Activated CD4-positive, alpha-beta T cell treated with anti-CD3 and anti-CD28 coated beads for 36 hours (primary cell): ENCODE measurements around the gene CMTM5. TPM values are rescaled to one million over a fixed set of nuclear protein-coding genes. Genes with fewer than 3 reads are reported as not detected.
"Not testable (repeated sequence)": the region's sequence is repeated elsewhere in the genome, so short reads cannot be mapped to it uniquely, and the experiment has no call there.

Source experiments
- ATAC-seq: fragments of 200-7000 bp; cut with Tn5 transposase; one replicate; pipeline ENCODE4 v1.10.0; 2021; ENCODE audit warnings: mild to moderate bottlenecking, moderate library complexity
- CTCF ChIA-PET: fragments of 350-600 bp; sonication (Branson Sonifier 250); formaldehyde crosslinking; loops from one replicate; lab custom pipeline; 2021; ENCODE audit warnings: antibody characterized with exemption; lab: Charles Lee
- POLR2A ChIA-PET: fragments of 350-600 bp; sonication (Branson Sonifier 250); formaldehyde crosslinking; loops from one replicate; lab custom pipeline; 2021; ENCODE audit warnings: antibody characterized with exemption, inconsistent platforms; lab: Charles Lee
- DNase-seq: peaks from one replicate; pipeline ENCODE4 v3.0.0-alpha.2; 2020
- H3K27ac Mint-ChIP-seq: one replicate; pipeline ENCODE4 v1.8.0; 2021; ENCODE audit warnings: mixed read lengths
- H3K27me3 Mint-ChIP-seq: one replicate; pipeline ENCODE4 v1.8.0; 2021; ENCODE audit warnings: mixed read lengths
- H3K36me3 Mint-ChIP-seq: one replicate; pipeline ENCODE4 v1.8.0; 2021; ENCODE audit warnings: low read depth, mixed read lengths
- H3K4me1 Mint-ChIP-seq: one replicate; pipeline ENCODE4 v1.8.0; 2021; ENCODE audit warnings: mixed read lengths
- H3K4me3 Mint-ChIP-seq: one replicate; pipeline ENCODE4 v1.8.0; 2021; ENCODE audit warnings: mild to moderate bottlenecking, moderate library complexity, mixed read lengths
- H3K9me3 Mint-ChIP-seq: one replicate; pipeline ENCODE4 v1.8.0; 2021; ENCODE audit warnings: low read depth, mixed read lengths
- intact Hi-C, 2 experiments: fragments of 100-400 bp; cut with DNase I in 1 of 2; cut with micrococcal nuclease in 1 of 2; formaldehyde crosslinking; loops; one replicate each; pipeline versions ENCODE4 v1.14.2 to v1.15.1; 2022 to 2024; cut with DNase I, micrococcal nuclease
- microRNA-seq: library from miRNA; unstranded; fragments of <30 nt; microRNA quantifications from one replicate; pipeline ENCODE4 v1.2.0, GENCODE V29; 2021; ENCODE audit warnings: borderline replicate concordance
- total RNA-seq, 2 experiments: library from RNA; stranded (reverse); gene quantifications; one replicate each; pipeline ENCODE4 v1.2.3, GENCODE V29; 2021

CMTM5 gene
- total RNA-seq, 2 experiments from 2014 or later, result not detected

- H3K9me3 Mint-ChIP-seq, result no peaks in the 10 kb centered on the region
- intact Hi-C loops, result no loop called here
- DNase-seq, result peak; percentile 45
- ChIA-PET CTCF (interaction anchor here (0.6 to 1.6 kb wide), 2 partner anchors 141 to 200 kb away, joined by 3 to 4 read pairs; no protein-coding TSS in a partner anchor), POLR2A (no interaction called here)
- H3K4me3 Mint-ChIP-seq, result no peak overlapping the region
- H3K27ac Mint-ChIP-seq, result peak overlapping the region; percentile 2
- H3K36me3 Mint-ChIP-seq, result no peaks in the 10 kb centered on the region
- ATAC-seq, result peak; percentile 89
- H3K27me3 Mint-ChIP-seq, result peaks cover 2% of the 10 kb centered on the region
- peaks cover 10% of the 10 kb centered on the region for H3K4me1 Mint-ChIP-seq
These were observed 44.7 kb downstream of the CMTM5 start for GRCh38 chr14:23421594-23421993.

DNA sequence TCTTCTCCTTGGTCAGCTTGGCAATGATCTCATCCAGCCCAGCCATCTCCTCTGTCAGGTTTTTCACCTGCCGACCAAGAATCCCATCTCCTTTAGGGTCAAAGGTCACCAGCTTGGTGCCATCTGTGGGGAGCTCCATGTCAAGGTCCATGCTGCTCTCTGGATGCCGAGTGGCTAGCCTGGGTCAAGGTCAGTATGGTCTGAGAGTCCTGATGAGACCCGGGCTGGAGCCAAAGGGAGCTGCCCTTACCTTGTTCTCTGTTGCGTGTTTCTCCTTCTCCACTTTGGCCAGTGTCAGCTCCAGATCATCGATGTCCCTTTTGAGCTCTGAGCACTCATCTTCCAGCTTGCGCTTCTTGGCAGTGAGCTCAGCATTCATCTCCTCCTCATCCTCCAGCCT lies 46.8 kb downstream of the CMTM5 start:
- no peak overlapping the region for H3K4me3 Mint-ChIP-seq
- no peaks in the 10 kb centered on the region for H3K9me3 Mint-ChIP-seq
- ChIA-PET CTCF (interaction anchor here (1.0 to 1.6 kb wide), 2 partner anchors 14 to 33 kb away, joined by 3 to 4 read pairs; no protein-coding TSS in a partner anchor), POLR2A (no interaction called here)
- peaks cover 10% of the 10 kb centered on the region for H3K4me1 Mint-ChIP-seq
- no peaks in the 10 kb centered on the region for H3K27me3 Mint-ChIP-seq
- ATAC-seq (no peak), DNase-seq (no peak)
- no peaks in the 10 kb centered on the region for H3K36me3 Mint-ChIP-seq
- H3K27ac Mint-ChIP-seq, result no peak overlapping the region
- intact Hi-C loops, result no loop called here

GRCh38 chr14:23425169-23425568 lies 48.3 kb downstream of the CMTM5 start:
- Mint-ChIP-seq H3K27ac (no peak overlapping the region), H3K9me3 (no peaks in the 10 kb centered on the region), H3K27me3 (peaks cover 1% of the 10 kb centered on the region), H3K4me3 (no peak overlapping the region), H3K4me1 (peaks cover 10% of the 10 kb centered on the region), H3K36me3 (no peaks in the 10 kb centered on the region)
- ChIA-PET POLR2A (no interaction called here), CTCF (no interaction called here)
- no peak for DNase-seq
- intact Hi-C loops, result no loop called here
- no peak for ATAC-seq

DNA sequence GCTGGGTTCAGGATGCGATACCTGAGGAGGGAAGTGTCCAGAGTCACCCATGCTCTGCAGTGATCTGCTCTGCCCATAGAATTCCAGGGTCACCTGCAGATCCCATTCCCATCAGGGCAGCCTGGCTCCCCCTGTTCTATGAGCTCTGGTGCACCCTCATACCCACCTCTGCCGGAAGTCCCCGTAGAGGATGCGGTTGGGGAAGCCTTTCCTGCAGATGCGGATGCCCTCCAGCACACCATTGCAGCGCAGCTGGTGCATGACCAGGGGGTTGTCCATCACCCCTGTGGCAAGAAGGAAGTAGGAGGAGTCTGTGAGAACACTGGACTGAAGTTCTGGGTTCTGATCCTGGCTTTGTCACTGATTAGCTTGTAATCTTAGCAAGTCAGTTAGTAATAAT lies 49.0 kb downstream of the CMTM5 start:
- H3K4me3 Mint-ChIP-seq, H3K27ac Mint-ChIP-seq, ATAC-seq, POLR2A ChIA-PET, intact Hi-C loops, H3K9me3 Mint-ChIP-seq, H3K27me3 Mint-ChIP-seq, H3K36me3 Mint-ChIP-seq, DNase-seq: not testable (repeated sequence)
- CTCF ChIA-PET, result interaction anchor here (0.6 kb wide), 2 partner anchors 10 to 105 kb away, joined by 3 to 4 read pairs; no protein-coding TSS in a partner anchor
- peaks cover 10% of the 10 kb centered on the region for H3K4me1 Mint-ChIP-seq

GRCh38 chr14:23428686-23429495 lies 52.0 kb downstream of the CMTM5 start:
- no peak for DNase-seq
- POLR2A ChIA-PET, result no interaction called here
- no peak overlapping the region for H3K27ac Mint-ChIP-seq
- CTCF ChIA-PET, result no interaction called here
- H3K36me3 Mint-ChIP-seq, result no peaks in the 10 kb centered on the region
- no peak for ATAC-seq
- H3K27me3 Mint-ChIP-seq, result peaks cover 2% of the 10 kb centered on the region
- no peak overlapping the region for H3K4me3 Mint-ChIP-seq
- intact Hi-C loops, result no loop called here
- no peaks in the 10 kb centered on the region for H3K9me3 Mint-ChIP-seq
- H3K4me1 Mint-ChIP-seq, result no peaks in the 10 kb centered on the region

Small RNA genes lying within 50 kb of the gene (microRNA-seq; reads per million reads assigned to microRNA genes)
- gene MIR208A (not detected), gene MIR208B (1.8 reads per million)

Other genes with a start within 250 kb of the CMTM5 start
- 1 to 10 TPM in 1 of 2 experiments, under 1 TPM in 1; 0.89 to 1.6 TPM for gene SLC7A8, start 193.4 kb upstream of the CMTM5 start, total RNA-seq
- not detected for gene RNF212B, start 139.1 kb upstream of the CMTM5 start, total RNA-seq
- gene HOMEZ, start 90.9 kb upstream of the CMTM5 start, total RNA-seq, result 10 to 100 TPM; 13.7 to 17.5 TPM
- 10 to 100 TPM; 30.9 to 44.6 TPM for gene PPP1R3E, start 74.2 kb upstream of the CMTM5 start, total RNA-seq
- 1 to 10 TPM in 1 of 2 experiments, under 1 TPM in 1; 0.73 to 1.2 TPM for gene BCL2L2, start 70.2 kb upstream of the CMTM5 start, total RNA-seq
- 100 to 1,000 TPM; 237 to 338 TPM for gene PABPN1, start 55.6 kb upstream of the CMTM5 start, total RNA-seq
- 1 to 10 TPM; 4.7 to 5.3 TPM for gene SLC22A17, start 24.2 kb upstream of the CMTM5 start, total RNA-seq
- not detected for gene EFS, start 11.9 kb upstream of the CMTM5 start, total RNA-seq
- gene IL25, start 4.2 kb upstream of the CMTM5 start, total RNA-seq, result not detected
- under 1 TPM; 0.14 to 0.16 TPM for gene MYH6, start 31.2 kb downstream of the CMTM5 start, total RNA-seq
- under 1 TPM; 0.05 to 0.07 TPM for gene MYH7, start 58.6 kb downstream of the CMTM5 start, total RNA-seq
- 10 to 100 TPM; 53.0 to 57.8 TPM for gene NGDN, start 92.7 kb downstream of the CMTM5 start, total RNA-seq
- 1 to 10 TPM; 1.0 to 1.3 TPM for gene ZFHX2, start 174.7 kb downstream of the CMTM5 start, total RNA-seq
- gene THTPA, start 179.2 kb downstream of the CMTM5 start, total RNA-seq, result 1 to 10 TPM; 8.3 to 8.5 TPM
- 100 to 1,000 TPM; 162 to 166 TPM for gene AP1G2, start 190.7 kb downstream of the CMTM5 start, total RNA-seq
- gene JPH4, start 201.7 kb downstream of the CMTM5 start, total RNA-seq, result not detected